ENCODE results near the gene CMYA5.

CMYA5 gene

GRCh38 chr5:79840084-79840990, 150.7 kb downstream of the CMYA5 start:
- Histone ChIP-seq H3K36me3 (no peaks in the 10 kb centered on the region), H3K27ac (no peak overlapping the region), H3K27me3 (ENCODE audit: insufficient read depth, low read depth, severe bottlenecking) (no peaks in the 10 kb centered on the region), H3K9me3 (ENCODE audit: severe bottlenecking) (no peaks in the 10 kb centered on the region), H3K4me3 (ENCODE audit: low read depth, low read length) (no peak overlapping the region)
- TF ChIP-seq CTCF (IDR thresholded peaks at IDR 0.05; ENCODE audit: low read depth, low read length): no peak
- no peak for DNase-seq

- DNase-seq: no peak
- no peak for TF ChIP-seq CTCF (IDR thresholded peaks at IDR 0.05; ENCODE audit: low read depth, low read length)
These were observed 151.5 kb downstream of the CMYA5 start for GRCh38 chr5:79841172-79841571.

GRCh38 chr5:79842006-79842881, 152.6 kb downstream of the CMYA5 start:
- H3K27ac ChIP-seq: 0 out of 2 replicates have a peak overlapping the region, but pooled peaks have one; percentile 7
- no peaks in the 10 kb centered on the region for H3K36me3 ChIP-seq
- DNase-seq: peak; percentile 38
- no peaks in the 10 kb centered on the region for H3K9me3 ChIP-seq (ENCODE audit: severe bottlenecking)
- no peak overlapping the region for H3K4me3 ChIP-seq (ENCODE audit: low read depth, low read length)
- TF ChIP-seq CTCF (IDR thresholded peaks at IDR 0.05; ENCODE audit: low read depth, low read length): no peak
- H3K27me3 ChIP-seq (ENCODE audit: insufficient read depth, low read depth, severe bottlenecking): no peaks in the 10 kb centered on the region

More at GRCh38 chr5:79841172-79841571, 151.5 kb downstream of the CMYA5 start:
- Histone ChIP-seq H3K27ac (no peak overlapping the region), H3K36me3 (no peaks in the 10 kb centered on the region), H3K27me3 (ENCODE audit: insufficient read depth, low read depth, severe bottlenecking) (no peaks in the 10 kb centered on the region), H3K9me3 (ENCODE audit: severe bottlenecking) (no peaks in the 10 kb centered on the region), H3K4me3 (ENCODE audit: low read depth, low read length) (no peak overlapping the region)

- H3K9me3 ChIP-seq (ENCODE audit: severe bottlenecking): no peaks in the 10 kb centered on the region
- TF ChIP-seq CTCF (IDR thresholded peaks at IDR 0.05; ENCODE audit: low read depth, low read length): no peak
- no peak overlapping the region for H3K4me3 ChIP-seq (ENCODE audit: low read depth, low read length)
- no peaks in the 10 kb centered on the region for H3K27me3 ChIP-seq (ENCODE audit: insufficient read depth, low read depth, severe bottlenecking)
- H3K27ac ChIP-seq: no peak overlapping the region
- no peak for DNase-seq
- H3K36me3 ChIP-seq: no peaks in the 10 kb centered on the region
These were observed 153.4 kb downstream of the CMYA5 start for GRCh38 chr5:79842991-79843390.

GRCh38 chr5:79843450-79844388, 154.1 kb downstream of the CMYA5 start:
- H3K36me3 ChIP-seq: no peaks in the 10 kb centered on the region
- no peak for TF ChIP-seq CTCF (IDR thresholded peaks at IDR 0.05; ENCODE audit: low read depth, low read length)
- no peak overlapping the region for H3K27ac ChIP-seq
- H3K27me3 ChIP-seq (ENCODE audit: insufficient read depth, low read depth, severe bottlenecking): no peaks in the 10 kb centered on the region
- no peak for DNase-seq
- H3K4me3 ChIP-seq (ENCODE audit: low read depth, low read length): no peak overlapping the region
- no peaks in the 10 kb centered on the region for H3K9me3 ChIP-seq (ENCODE audit: severe bottlenecking)
